ENCODE measurements around the gene ZBTB12. TPM values are rescaled to one million over a fixed set of nuclear protein-coding genes. Genes with fewer than 3 reads are reported as not detected.

The ZBTB12 gene
- total and polyA plus RNA-seq, 2 of the 8 experiments (the other 6 are each of a cell fraction or from before 2014, with no cell fraction given) = 20.7 to 40.8 TPM

- Histone ChIP-seq H3K36me3 (ENCODE audit: control insufficient read depth in 2 of 4, insufficient read depth in 4 of 4, low read length in 3 of 4) (peaks cover 7 to 17% (median 14%) of the 10 kb centered on the region in 4 experiments; a peak in 7 of 8 replicates), H3K27me3 (replicated peaks in 1 of 4; ENCODE audit: control insufficient read depth in 3 of 4, extremely low read depth in 1 of 4, insufficient read depth in 3 of 4, low read length in 3 of 4) (no peaks in the 10 kb centered on the region), H2BK20ac (ENCODE audit: low read length) (no peak overlapping the region), H4K8ac (ENCODE audit: extremely low read depth, insufficient read depth, low read length) (no peak overlapping the region), H3K14ac (ENCODE audit: insufficient read length) (no peak overlapping the region), H3K23ac (ENCODE audit: insufficient read length) (no peak overlapping the region), H2BK5ac (ENCODE audit: low read depth, low read length) (0 out of 2 replicates have a peak overlapping the region, but pooled peaks have one; percentile 90), H2BK15ac (ENCODE audit: low read length) (no peak overlapping the region), H3K9me3 (ENCODE audit: insufficient read depth in 2 of 2, low read depth in 1 of 2, low read length in 1 of 2) (no peaks in the 10 kb centered on the region), H3K4me3 (ENCODE audit: extremely low read depth in 1 of 4, insufficient read depth in 2 of 4, low read depth in 3 of 4, low read length in 4 of 4) (no peak overlapping the region), H3K4ac (replicated peaks; ENCODE audit: insufficient read length, low read depth, low read length) (no peak overlapping the region), H2AFZ (ENCODE audit: low read length) (no peak overlapping the region), H3K9ac (replicated peaks in 1 of 4; ENCODE audit: extremely low read depth in 1 of 4, low read depth in 3 of 4, low read length in 3 of 4) (no peak overlapping the region), H3K56ac (replicated peaks; ENCODE audit: insufficient read length, low read depth, low read length) (no peak overlapping the region), H3K18ac (ENCODE audit: extremely low read depth, low read length) (no peak overlapping the region), H3K27ac (ENCODE audit: low read depth, low read length) (no peak overlapping the region), H2AK5ac (ENCODE audit: low read depth, low read length) (0 out of 2 replicates have a peak overlapping the region, but pooled peaks have one; percentile 90), H4K20me1 (replicated peaks in 1 of 2; ENCODE audit: control insufficient read depth in 1 of 2, insufficient read depth in 2 of 2, low read length in 2 of 2) (peaks cover 0 to 5% of the 10 kb centered on the region in 2 experiments), H3K79me2 (ENCODE audit: control insufficient read depth in 1 of 2, insufficient read depth in 2 of 2, low read length in 2 of 2) (peaks cover 0 to 17% of the 10 kb centered on the region in 2 experiments; a peak in 2 of 4 replicates), H3K4me2 (ENCODE audit: insufficient read depth in 1 of 2, low read depth in 2 of 2, low read length in 2 of 2) (peak overlapping the region in 1 of 2 experiments; percentile 86; a peak in 1 of 4 replicates), H3K4me1 (replicated peaks in 1 of 4; ENCODE audit: control insufficient read depth in 3 of 4, insufficient read depth in 4 of 4, low read length in 3 of 4) (peaks cover 0 to 14% (median 6%) of the 10 kb centered on the region in 4 experiments; a peak in 6 of 7 replicates), H4K5ac (ENCODE audit: insufficient read length, low read depth, low read length) (no peak overlapping the region), H2BK120ac (replicated peaks; ENCODE audit: low read depth, low read length) (no peak overlapping the region), H4K91ac (replicated peaks; ENCODE audit: insufficient read length, low read length) (no peak overlapping the region), H3K79me1 (ENCODE audit: low read depth, low read length) (peaks cover 2% of the 10 kb centered on the region), H2BK12ac (ENCODE audit: low read depth, low read length) (0 out of 2 replicates have a peak overlapping the region, but pooled peaks have one; percentile 17), H3K23me2 (ENCODE audit: low read depth, low read length) (peaks cover 13% of the 10 kb centered on the region)
- ChIA-PET CTCF (ENCODE audit: partially characterized antibody) (interaction anchor here (1.1 kb wide), 2 partner anchors 13 to 23 kb away, joined by 3 read pairs; no protein-coding TSS in a partner anchor), POLR2A (ENCODE audit: partially characterized antibody) (interaction anchor here (0.6 to 1.0 kb wide), 3 partner anchors 17 to 1531 kb away, joined by 3 read pairs; partner anchors contain the start of gene PRRC2A)
- TF ChIP-seq SIRT6 (IDR thresholded peaks at IDR 0.05; ENCODE audit: low read length) (no peak), SP4 (IDR thresholded peaks at IDR 0.05; ENCODE audit: low read length) (no peak), NRF1 (IDR thresholded peaks at IDR 0.05; ENCODE audit: low read depth, low read length) (no peak), CREB1 (IDR thresholded peaks at IDR 0.05) (no peak), SIX5 (IDR thresholded peaks at IDR 0.05; ENCODE audit: low read depth, low read length) (no peak)
- WGBS, 2 experiments (ENCODE audit: extremely low coverage in 1 of 2, insufficient coverage in 1 of 2, insufficient read length in 1 of 2, insufficient replicate concordance in 2 of 2, low coverage in 1 of 2, low lambda C conversion rate in 2 of 2, missing lambda C conversion rate in 1 of 2) = 93% methylated on average over 42 of the region's 49 CpGs; no CpG with 5 or more reads in 1 of the 2 experiments
- no peak for FAIRE-seq
- DNase-seq (ENCODE audit: low read depth in 1 of 2, low spot score in 2 of 2) = no peak
Measured at GRCh38 chr6:31899882-31900722, 1.8 kb downstream of the ZBTB12 start.
